Measurements from ENCODE around the gene OR1C1. TPM values are rescaled to one million over a fixed set of nuclear protein-coding genes. Genes with fewer than 3 reads are reported as not detected.

Gene OR1C1
- total and polyA plus RNA-seq, 2 donors (not counting 3 experiments of a cell fraction or from before 2014, with no cell fraction given), result not detected

- CTCF ChIA-PET, result no interaction called here
- H2AFZ ChIP-seq (ENCODE audit: low read depth, low read length), result no peak within 1 kb of the TSS
Observed at GRCh38 chr1:247716546-247716945, 43.8 kb downstream of the OR1C1 start, which contains the start of gene OR6F1. Gene OR6F1, minus strand, starts transcription at chr1:247716646. Its CDS starts 3,891 bp downstream, at chr1:247712755.

More at GRCh38 chr1:247716546-247716945, 43.8 kb downstream of the OR1C1 start, which contains the start of gene OR6F1:
- no peak for FAIRE-seq
- no peaks in the 10 kb centered on the region for H3K27me3 ChIP-seq (ENCODE audit: control insufficient read depth in 2 of 2, insufficient read depth in 2 of 2, low read length in 2 of 2)
- dilution Hi-C loops (cut with MboI; ENCODE audit: extremely low pct_ligation_motif_present, low sequenced_read_pairs) (no loop called here), intact Hi-C loops (cut with micrococcal nuclease) (no loop called here)
- no peak for TF ChIP-seq FOS (IDR thresholded peaks at IDR 0.05; ENCODE audit: borderline replicate concordance, insufficient read depth, low read length)
- TF ChIP-seq POLR2AphosphoS5 (IDR thresholded peaks at IDR 0.05; ENCODE audit: insufficient read depth, low read depth, low read length), result no peak
- no peak for TF ChIP-seq GATA2 (IDR thresholded peaks at IDR 0.05; ENCODE audit: insufficient read depth, insufficient read length, low read depth, low read length)
- TF ChIP-seq EZH2 (IDR thresholded peaks at IDR 0.05; ENCODE audit: borderline replicate concordance, low read depth, low read length, severe bottlenecking), result no peak
- TF ChIP-seq MYC (IDR thresholded peaks at IDR 0.05; ENCODE audit: low read depth, low read length), result no peak
- TF ChIP-seq CTCF (IDR thresholded peaks at IDR 0.05; ENCODE audit: extremely low read depth in 1 of 2, insufficient read depth in 1 of 2, low read depth in 1 of 2, low read length in 2 of 2), result no peak
- no peak for TF ChIP-seq POLR2A (IDR thresholded peaks at IDR 0.05; ENCODE audit: low read depth, low read length)
- TF ChIP-seq JUN (IDR thresholded peaks at IDR 0.05; ENCODE audit: borderline replicate concordance, insufficient read depth, insufficient read length, low read depth), result no peak
- TF ChIP-seq MAX (IDR thresholded peaks at IDR 0.05; ENCODE audit: insufficient read depth, insufficient read length), result no peak
- POLR2A ChIA-PET, result no interaction called here
- no peak for DNase-seq (ENCODE audit: low read depth, low spot score)
- no peak within 1 kb of the TSS for H3K27ac ChIP-seq (ENCODE audit: insufficient read depth, low read depth, low read length)
- no peaks in the 10 kb centered on the region for H4K20me1 ChIP-seq (replicated peaks; ENCODE audit: control insufficient read depth, extremely low read depth, insufficient read depth, low read length)
- no peaks in the 10 kb centered on the region for H3K9me1 ChIP-seq (replicated peaks; ENCODE audit: control insufficient read depth, extremely low read depth, insufficient read depth, low read length)
- no peaks in the 10 kb centered on the region for H3K36me3 ChIP-seq (ENCODE audit: control insufficient read depth in 2 of 2, extremely low read depth in 1 of 2, insufficient read depth in 2 of 2, low read length in 2 of 2)
- no peak within 1 kb of the TSS for H3K4me3 ChIP-seq (replicated peaks in 1 of 3; ENCODE audit: insufficient read depth in 1 of 3, low read depth in 1 of 3, low read length in 3 of 3)
- H3K79me2 ChIP-seq (ENCODE audit: control insufficient read depth, insufficient read depth, low read length), result no peaks in the 10 kb centered on the region
- no peak within 1 kb of the TSS for H3K4me2 ChIP-seq (ENCODE audit: insufficient read depth, low read length)
- peaks cover 9% of the 10 kb centered on the region for H3K9me3 ChIP-seq (replicated peaks; ENCODE audit: control insufficient read depth, insufficient read depth, low read length)
- BruUV-seq (replicated peaks), result no TSS peak
- H3K9ac ChIP-seq (replicated peaks; ENCODE audit: extremely low read depth, insufficient read depth, low read length), result no peak within 1 kb of the TSS
- H3K4me1 ChIP-seq (ENCODE audit: control insufficient read depth, extremely low read depth, insufficient read depth, low read length), result no peaks in the 10 kb centered on the region
